Keratinocyte (primary cell): Measurements from ENCODE around the gene SSPN. TPM values are rescaled to one million over a fixed set of nuclear protein-coding genes. Genes with fewer than 3 reads are reported as not detected.

Experiments
- DNase-seq: peaks from one replicate; pipeline ENCODE4 v3.0.0-alpha.2; 2011; ENCODE audit warnings: low read depth, missing footprints, low spot score
- FAIRE-seq: peaks from 2 replicates; lab custom pipeline; 2011; peaks lifted over from hg19 to GRCh38; lab: Jason Lieb, UNC
- H2AFZ ChIP-seq: 2 replicates; pipeline ENCODE4 v1.6.0; 2012; ENCODE audit warnings: low read length, control low read depth, inconsistent platforms; ENCODE audit not compliant: control insufficient read depth
- H3K27ac ChIP-seq: 2 replicates; pipeline ENCODE4 v1.5.1; 2011; ENCODE audit warnings: low read length; ENCODE audit not compliant: control insufficient read depth, insufficient read depth
- H3K27me3 ChIP-seq: 3 replicates; pipeline ENCODE4 v1.6.0; 2011; ENCODE audit warnings: low read length; ENCODE audit not compliant: control insufficient read depth, insufficient read depth; ENCODE audit errors: extremely low read depth
- H3K36me3 ChIP-seq, 2 experiments: 2 replicates in 1 of 2; 3 replicates in 1 of 2; pipeline ENCODE4 v1.5.1; 2011; ENCODE audit warnings: low read length in 2 of 2, mild to moderate bottlenecking in 1 of 2; ENCODE audit not compliant: control insufficient read depth in 2 of 2, insufficient read depth in 2 of 2; ENCODE audit errors: extremely low read depth in 1 of 2
- H3K4me1 ChIP-seq: 3 replicates; pipeline ENCODE4 v1.5.1; 2011; ENCODE audit warnings: low read length; ENCODE audit not compliant: control insufficient read depth, insufficient read depth; ENCODE audit errors: extremely low read depth
- H3K4me2 ChIP-seq: 3 replicates; pipeline ENCODE4 v1.6.0; 2011; ENCODE audit warnings: low read depth, low read length; ENCODE audit not compliant: control insufficient read depth, insufficient read depth; ENCODE audit errors: extremely low read depth
- H3K4me3 ChIP-seq, 3 experiments: fragments of 200-600 bp in 1 of 3; sonication (generic) in 1 of 3; 2 replicates in 2 of 3; 3 replicates in 1 of 3; pipeline ENCODE4 v1.5.1; 2011 to 2016; ENCODE audit warnings: low read length in 3 of 3, mild to moderate bottlenecking in 3 of 3, control low read depth in 2 of 3, inconsistent platforms in 1 of 3, low read depth in 1 of 3, mixed read lengths in 1 of 3, mixed run types in 1 of 3, moderate library complexity in 1 of 3; ENCODE audit not compliant: control insufficient read depth in 2 of 3, insufficient read depth in 2 of 3; ENCODE audit errors: extremely low read depth in 1 of 3
- H3K79me2 ChIP-seq: 2 replicates; pipeline ENCODE4 v1.6.0; 2012; ENCODE audit warnings: low read length; ENCODE audit not compliant: control insufficient read depth, insufficient read depth
- H3K9ac ChIP-seq: 3 replicates; pipeline ENCODE4 v1.6.0; 2011; ENCODE audit warnings: low read length; ENCODE audit not compliant: control insufficient read depth, insufficient read depth; ENCODE audit errors: extremely low read depth
- H3K9me1 ChIP-seq: 3 replicates; pipeline ENCODE4 v1.6.0; 2011; ENCODE audit warnings: low read length; ENCODE audit not compliant: control insufficient read depth, insufficient read depth; ENCODE audit errors: extremely low read depth
- H3K9me3 ChIP-seq: 2 replicates; pipeline ENCODE4 v1.5.1; 2012; ENCODE audit warnings: low read depth, low read length; ENCODE audit not compliant: control insufficient read depth
- H4K20me1 ChIP-seq: 3 replicates; pipeline ENCODE4 v1.6.0; 2011; ENCODE audit warnings: low read length; ENCODE audit not compliant: control insufficient read depth, insufficient read depth; ENCODE audit errors: extremely low read depth
- CTCF ChIP-seq, 3 experiments: IDR thresholded peaks in 1 of 3; conservative IDR thresholded peaks in 1 of 3; optimal IDR thresholded peaks in 1 of 3; 2 replicates in 2 of 3; 3 replicates in 1 of 3; pipeline versions ENCODE3 to v1.5.1; 2011; ENCODE audit warnings: low read length in 3 of 3, mild to moderate bottlenecking in 3 of 3, moderate library complexity in 2 of 3, control low read depth in 1 of 3, inconsistent platforms in 1 of 3; ENCODE audit not compliant: insufficient read depth in 2 of 3; ENCODE audit errors: extremely low read depth in 1 of 3
- EZH2 ChIP-seq: IDR thresholded peaks from one replicate; pipeline ENCODE4 v1.6.1; 2012; ENCODE audit warnings: inconsistent platforms, mild to moderate bottlenecking, low read length, moderate library complexity
- dilution Hi-C: fragments of 300-500 bp; cut with MboI; formaldehyde crosslinking; loops from one replicate; pipeline ENCODE4 v1.7.0; 2020; ENCODE audit warnings: low sequenced_read_pairs; ENCODE audit not compliant: extremely low pct_ligation_motif_present
- polyA plus RNA-seq, 5 experiments: library from polyadenylated mRNA; depleted of rRNA in 3 of 5; stranded (reverse) in 3 of 5; stranded (forward) in 1 of 5; unstranded in 1 of 5; fragments of >200 nt; gene quantifications; 1 replicate in 1 of 5; 2 replicates in 3 of 5; 3 replicates in 1 of 5; pipeline versions ENCODE4 v1.2.1 to v1.2.3, GENCODE V29; 2011 to 2012; ENCODE audit warnings: missing spikeins in 2 of 5, low read depth in 1 of 5, low replicate concordance in 1 of 5

The SSPN gene
- polyA plus RNA-seq, 1 donor (not counting 4 experiments of a cell fraction or from before 2014, with no cell fraction given) = 1.0 TPM

GRCh38 chr12:26164118-26164517, 31.3 kb upstream of the SSPN start:
- dilution Hi-C loops = no loop called here
- TF ChIP-seq CTCF (optimal IDR thresholded peaks at IDR 0.05 in 1 of 3, IDR thresholded peaks at IDR 0.05 in 1 of 3, conservative IDR thresholded peaks at IDR 0.05 in 1 of 3; ENCODE audit: extremely low read depth in 1 of 3, insufficient read depth in 2 of 3, low read length in 3 of 3) = no peak
- no peak for TF ChIP-seq EZH2
- Histone ChIP-seq H3K27me3 (no peaks in the 10 kb centered on the region), H3K9ac (no peak overlapping the region), H3K4me2 (no peak overlapping the region), H3K9me3 (no peaks in the 10 kb centered on the region), H3K27ac (no peak overlapping the region), H3K4me1 (no peaks in the 10 kb centered on the region), H3K9me1 (no peaks in the 10 kb centered on the region), H4K20me1 (no peaks in the 10 kb centered on the region), H3K36me3 (no peaks in the 10 kb centered on the region), H3K4me3 (no peak overlapping the region), H3K79me2 (no peaks in the 10 kb centered on the region), H2AFZ (no peak overlapping the region)
- no peak for DNase-seq
- peak; percentile 43 for FAIRE-seq

DNA sequence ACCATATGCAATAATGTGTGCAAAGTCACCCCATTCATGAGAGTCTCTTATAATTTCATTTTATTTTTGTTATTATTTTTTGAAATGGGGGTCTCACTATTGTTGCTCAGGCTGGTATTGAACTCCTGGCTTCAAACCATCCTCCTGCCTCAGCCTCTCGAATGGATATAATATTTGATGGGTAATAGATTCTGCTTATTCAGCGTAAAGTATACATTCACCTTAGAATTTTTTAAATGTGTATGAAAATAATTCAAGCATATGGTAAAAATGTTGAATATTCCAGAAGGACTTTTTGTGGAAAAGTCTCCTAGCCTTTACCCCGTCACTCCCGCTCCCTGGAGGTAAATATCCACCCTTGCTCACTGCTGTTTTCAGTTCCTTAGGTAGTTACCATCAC, 23.4 kb upstream of the SSPN start:
- Histone ChIP-seq H3K9me3 (no peaks in the 10 kb centered on the region), H3K27ac (no peak overlapping the region), H4K20me1 (no peaks in the 10 kb centered on the region), H3K27me3 (no peaks in the 10 kb centered on the region), H3K4me2 (no peak overlapping the region), H3K36me3 (no peaks in the 10 kb centered on the region), H2AFZ (no peak overlapping the region), H3K4me1 (no peaks in the 10 kb centered on the region), H3K4me3 (no peak overlapping the region), H3K9ac (no peak overlapping the region), H3K79me2 (no peaks in the 10 kb centered on the region), H3K9me1 (no peaks in the 10 kb centered on the region)
- dilution Hi-C loops = no loop called here
- TF ChIP-seq EZH2 (no peak), CTCF (optimal IDR thresholded peaks at IDR 0.05 in 1 of 3, IDR thresholded peaks at IDR 0.05 in 1 of 3, conservative IDR thresholded peaks at IDR 0.05 in 1 of 3; ENCODE audit: extremely low read depth in 1 of 3, insufficient read depth in 2 of 3, low read length in 3 of 3) (no peak)
- no peak for FAIRE-seq
- DNase-seq = no peak
